Measurements from ENCODE around the gene CATSPERD.

DNA sequence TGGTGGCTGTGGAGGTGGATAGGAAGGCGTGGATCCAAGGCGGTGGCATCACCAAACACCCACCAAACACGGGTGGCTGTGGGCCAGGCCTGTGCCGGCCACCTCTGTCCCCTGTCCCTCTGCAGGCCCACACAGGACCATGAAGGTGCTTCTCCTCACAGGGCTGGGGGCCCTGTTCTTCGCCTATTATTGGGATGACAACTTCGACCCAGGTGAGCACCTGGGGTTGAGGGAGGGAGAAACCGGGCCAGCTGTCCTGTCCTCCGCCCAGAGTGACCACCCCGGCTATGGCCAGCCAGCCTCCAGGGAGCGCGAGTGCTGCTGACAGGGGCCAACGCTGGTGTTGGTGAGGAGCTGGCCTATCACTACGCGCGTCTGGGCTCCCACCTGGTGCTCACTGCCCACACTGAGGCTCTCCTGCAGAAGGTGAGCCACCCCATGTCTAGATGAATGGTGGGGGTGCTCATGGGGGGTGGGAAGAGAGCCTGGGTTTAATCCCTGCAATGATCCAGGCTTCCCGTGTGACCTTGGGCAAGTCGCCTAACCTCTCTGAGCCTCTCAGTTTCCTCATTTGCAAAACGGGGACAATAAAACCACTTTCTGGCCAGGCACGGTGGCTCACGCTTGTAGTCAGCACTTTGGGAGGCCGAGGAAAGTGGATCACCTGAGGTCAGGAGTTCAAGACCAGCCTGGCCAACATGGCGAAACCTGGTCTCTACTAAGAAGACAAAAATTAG lies 35.6 kb upstream of the CATSPERD start:
- no peak for TF ChIP-seq POLR2A (IDR thresholded peaks at IDR 0.05)
- TF ChIP-seq, protein P1, sequence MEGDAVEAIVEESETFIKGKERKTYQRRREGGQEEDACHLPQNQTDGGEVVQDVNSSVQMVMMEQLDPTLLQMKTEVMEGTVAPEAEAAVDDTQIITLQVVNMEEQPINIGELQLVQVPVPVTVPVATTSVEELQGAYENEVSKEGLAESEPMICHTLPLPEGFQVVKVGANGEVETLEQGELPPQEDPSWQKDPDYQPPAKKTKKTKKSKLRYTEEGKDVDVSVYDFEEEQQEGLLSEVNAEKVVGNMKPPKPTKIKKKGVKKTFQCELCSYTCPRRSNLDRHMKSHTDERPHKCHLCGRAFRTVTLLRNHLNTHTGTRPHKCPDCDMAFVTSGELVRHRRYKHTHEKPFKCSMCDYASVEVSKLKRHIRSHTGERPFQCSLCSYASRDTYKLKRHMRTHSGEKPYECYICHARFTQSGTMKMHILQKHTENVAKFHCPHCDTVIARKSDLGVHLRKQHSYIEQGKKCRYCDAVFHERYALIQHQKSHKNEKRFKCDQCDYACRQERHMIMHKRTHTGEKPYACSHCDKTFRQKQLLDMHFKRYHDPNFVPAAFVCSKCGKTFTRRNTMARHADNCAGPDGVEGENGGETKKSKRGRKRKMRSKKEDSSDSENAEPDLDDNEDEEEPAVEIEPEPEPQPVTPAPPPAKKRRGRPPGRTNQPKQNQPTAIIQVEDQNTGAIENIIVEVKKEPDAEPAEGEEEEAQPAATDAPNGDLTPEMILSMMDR (IDR thresholded peaks at IDR 0.05 in 4 of 5, conservative IDR thresholded peaks at IDR 0.05 in 1 of 5) = no peak
